Measurements from ENCODE around the gene POLR1F. TPM values are rescaled to one million over a fixed set of nuclear protein-coding genes. Genes with fewer than 3 reads are reported as not detected.

POLR1F gene
- total RNA-seq, 1 experiment from 2014 or later, result 21.1 TPM

DNA sequence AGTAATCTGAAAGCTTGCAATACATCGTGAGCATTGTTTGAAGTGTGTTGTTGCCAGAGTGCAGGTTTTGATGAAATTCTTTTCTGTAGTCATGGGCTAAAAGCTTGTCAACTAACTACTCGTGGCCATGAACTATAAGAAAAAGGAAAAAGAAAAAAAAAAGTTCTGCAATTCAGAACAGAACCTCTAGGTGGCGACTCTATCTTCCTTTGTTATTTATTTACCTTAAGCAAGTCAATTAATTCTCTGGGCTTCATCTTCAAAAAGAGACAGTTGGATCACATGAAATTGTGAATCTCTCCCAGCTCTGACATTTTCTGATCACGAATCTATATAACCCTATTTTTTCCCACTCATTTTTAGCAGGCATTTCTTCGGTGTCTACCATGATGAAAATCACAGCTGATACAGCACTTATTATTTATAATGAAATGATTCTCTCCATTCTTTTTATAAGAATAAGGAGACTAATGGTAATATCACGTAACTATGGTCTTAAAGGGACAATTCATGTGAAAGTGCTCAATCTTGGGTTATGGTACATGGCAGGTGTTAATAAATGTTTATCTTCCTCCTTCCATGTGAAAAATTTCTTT, 45.8 kb upstream of the POLR1F start:
- Histone ChIP-seq H4K20me1 (ENCODE audit: insufficient read depth) (no peaks in the 10 kb centered on the region), H3K9me3 (ENCODE audit: control insufficient read depth in 1 of 2, insufficient read depth in 1 of 2, low read depth in 1 of 2, low read length in 2 of 2) (no peaks in the 10 kb centered on the region), H3K4me2 (ENCODE audit: low read length) (no peak overlapping the region), H3K4me3 (replicated peaks in 1 of 2; ENCODE audit: low read depth in 1 of 2, low read length in 2 of 2) (no peak overlapping the region), H3K9ac (ENCODE audit: low read length) (no peak overlapping the region), H3K79me2 (ENCODE audit: insufficient read depth, low read length) (no peaks in the 10 kb centered on the region), H3K4me1 (ENCODE audit: control insufficient read depth in 1 of 2, insufficient read depth in 2 of 2, low read length in 2 of 2) (no peaks in the 10 kb centered on the region), H3K27ac (ENCODE audit: low read depth, low read length) (no peak overlapping the region), H3K27me3 (ENCODE audit: insufficient read depth, low read length) (no peaks in the 10 kb centered on the region), H3K36me3 (ENCODE audit: control insufficient read depth in 1 of 2, insufficient read depth in 2 of 2, low read length in 2 of 2) (no peaks in the 10 kb centered on the region), H3K9me2 (ENCODE audit: insufficient read depth) (no peaks in the 10 kb centered on the region), H2AFZ (ENCODE audit: low read depth, low read length, poor library complexity, severe bottlenecking) (peak overlapping the region; percentile 47)
- TF ChIP-seq ZFX (IDR thresholded peaks at IDR 0.05), result no peak
- no peak for TF ChIP-seq CBX3 (IDR thresholded peaks at IDR 0.05; ENCODE audit: low read depth)
- TF ChIP-seq, protein P1, sequence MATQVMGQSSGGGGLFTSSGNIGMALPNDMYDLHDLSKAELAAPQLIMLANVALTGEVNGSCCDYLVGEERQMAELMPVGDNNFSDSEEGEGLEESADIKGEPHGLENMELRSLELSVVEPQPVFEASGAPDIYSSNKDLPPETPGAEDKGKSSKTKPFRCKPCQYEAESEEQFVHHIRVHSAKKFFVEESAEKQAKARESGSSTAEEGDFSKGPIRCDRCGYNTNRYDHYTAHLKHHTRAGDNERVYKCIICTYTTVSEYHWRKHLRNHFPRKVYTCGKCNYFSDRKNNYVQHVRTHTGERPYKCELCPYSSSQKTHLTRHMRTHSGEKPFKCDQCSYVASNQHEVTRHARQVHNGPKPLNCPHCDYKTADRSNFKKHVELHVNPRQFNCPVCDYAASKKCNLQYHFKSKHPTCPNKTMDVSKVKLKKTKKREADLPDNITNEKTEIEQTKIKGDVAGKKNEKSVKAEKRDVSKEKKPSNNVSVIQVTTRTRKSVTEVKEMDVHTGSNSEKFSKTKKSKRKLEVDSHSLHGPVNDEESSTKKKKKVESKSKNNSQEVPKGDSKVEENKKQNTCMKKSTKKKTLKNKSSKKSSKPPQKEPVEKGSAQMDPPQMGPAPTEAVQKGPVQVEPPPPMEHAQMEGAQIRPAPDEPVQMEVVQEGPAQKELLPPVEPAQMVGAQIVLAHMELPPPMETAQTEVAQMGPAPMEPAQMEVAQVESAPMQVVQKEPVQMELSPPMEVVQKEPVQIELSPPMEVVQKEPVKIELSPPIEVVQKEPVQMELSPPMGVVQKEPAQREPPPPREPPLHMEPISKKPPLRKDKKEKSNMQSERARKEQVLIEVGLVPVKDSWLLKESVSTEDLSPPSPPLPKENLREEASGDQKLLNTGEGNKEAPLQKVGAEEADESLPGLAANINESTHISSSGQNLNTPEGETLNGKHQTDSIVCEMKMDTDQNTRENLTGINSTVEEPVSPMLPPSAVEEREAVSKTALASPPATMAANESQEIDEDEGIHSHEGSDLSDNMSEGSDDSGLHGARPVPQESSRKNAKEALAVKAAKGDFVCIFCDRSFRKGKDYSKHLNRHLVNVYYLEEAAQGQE (IDR thresholded peaks at IDR 0.05; ENCODE audit: low read depth), result no peak
- TF ChIP-seq SRF (IDR thresholded peaks at IDR 0.05; ENCODE audit: low read depth), result no peak
- TF ChIP-seq, protein P2, sequence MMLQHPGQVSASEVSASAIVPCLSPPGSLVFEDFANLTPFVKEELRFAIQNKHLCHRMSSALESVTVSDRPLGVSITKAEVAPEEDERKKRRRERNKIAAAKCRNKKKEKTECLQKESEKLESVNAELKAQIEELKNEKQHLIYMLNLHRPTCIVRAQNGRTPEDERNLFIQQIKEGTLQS (IDR thresholded peaks at IDR 0.05), result no peak
- no peak for TF ChIP-seq POLR2AphosphoS5 (IDR thresholded peaks at IDR 0.05; ENCODE audit: low read depth, low read length)
- TF ChIP-seq CTCF (IDR thresholded peaks at IDR 0.05 in 2 of 3, conservative IDR thresholded peaks at IDR 0.05 in 1 of 3; ENCODE audit: borderline replicate concordance in 1 of 3, insufficient read depth in 1 of 3, low read depth in 2 of 3, low read length in 2 of 3), result peak; percentile 58 to 80 (median 65)
- no peak for TF ChIP-seq ZNF274 (IDR thresholded peaks at IDR 0.05; ENCODE audit: low read depth, low read length)
- TF ChIP-seq JUND (IDR thresholded peaks at IDR 0.05), result no peak
- TF ChIP-seq EZH2phosphoT487 (IDR thresholded peaks at IDR 0.05; ENCODE audit: borderline replicate concordance), result no peak
- TF ChIP-seq FOSL1 (IDR thresholded peaks at IDR 0.05; ENCODE audit: low read depth), result no peak
- no peak for TF ChIP-seq YY1 (IDR thresholded peaks at IDR 0.05; ENCODE audit: extremely low read depth, insufficient replicate concordance, low read depth, low read length)
- peak; percentile 80 for TF ChIP-seq RAD21 (IDR thresholded peaks at IDR 0.05; ENCODE audit: low read depth)
- TF ChIP-seq TCF7L2 (IDR thresholded peaks at IDR 0.05; ENCODE audit: borderline replicate concordance, extremely low read depth, insufficient read depth, insufficient read length), result no peak
- no peak for TF ChIP-seq POLR2A (IDR thresholded peaks at IDR 0.05; ENCODE audit: borderline replicate concordance, extremely low read depth, insufficient read depth, insufficient read length)
- ChIA-PET POLR2A (interaction anchor here (0.7 kb wide), 1 partner anchor 417 kb away, joined by 3 read pairs; no protein-coding TSS in a partner anchor), RAD21 (ENCODE audit: low non-redundant PET in 1 of 2, low total read pairs in 2 of 2, uncharacterized antibody in 2 of 2, unreplicated experiment in 2 of 2) (interaction anchor here (0.5 to 1.4 kb wide), 2 partner anchors 417 to 418 kb away, joined by 3 to 6 read pairs; no protein-coding TSS in a partner anchor), CTCF (interaction anchor here (0.6 to 2.6 kb wide), 12 partner anchors 11 to 844 kb away, joined by 3 to 12 read pairs (median 4); partner anchors contain the start of gene MACC1)
- DNase-seq (ENCODE audit: low read depth, low spot score) (peak; percentile 51), ATAC-seq (0 out of 2 replicates have a peak, but pooled peaks have one; percentile 46)
- BruUV-seq (replicated peaks), result no TSS peak
- intact Hi-C loops (cut with micrococcal nuclease), result loop anchor here (2.0 to 10.0 kb wide), 2 partner anchors 220 to 418 kb away; no protein-coding TSS in a partner anchor
